Measurements from ENCODE around the gene ITFG2. TPM values are rescaled to one million over a fixed set of nuclear protein-coding genes. Genes with fewer than 3 reads are reported as not detected.
"Not testable (repeated sequence)": the region's sequence is repeated elsewhere in the genome, so short reads cannot be mapped to it uniquely, and the experiment has no call there.

ITFG2 gene
- total RNA-seq, 1 donor from 2014 or later = 21.2 TPM

DNA sequence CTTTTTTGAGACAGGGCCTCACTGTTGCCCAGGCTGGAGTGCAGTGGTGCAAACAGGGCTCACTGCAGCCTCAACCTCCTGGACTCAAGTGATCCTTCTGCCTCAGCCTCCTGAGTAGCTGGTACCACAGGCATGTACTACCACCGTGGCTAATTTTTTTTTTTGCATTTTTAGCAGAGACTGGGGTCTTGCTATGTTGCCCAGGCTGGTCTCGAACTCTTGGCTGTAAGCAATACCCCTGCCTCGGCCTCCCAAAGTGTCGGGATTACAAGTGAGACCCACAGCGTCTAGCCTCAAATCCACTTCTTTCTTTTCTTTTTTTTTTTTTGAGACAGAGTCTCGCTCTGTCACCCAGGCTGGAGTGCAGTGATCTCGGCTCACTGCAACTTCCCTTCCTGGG is 50.9 kb downstream of the ITFG2 start:
- DNase-seq (ENCODE audit: low read depth) = not testable (repeated sequence)

DNA sequence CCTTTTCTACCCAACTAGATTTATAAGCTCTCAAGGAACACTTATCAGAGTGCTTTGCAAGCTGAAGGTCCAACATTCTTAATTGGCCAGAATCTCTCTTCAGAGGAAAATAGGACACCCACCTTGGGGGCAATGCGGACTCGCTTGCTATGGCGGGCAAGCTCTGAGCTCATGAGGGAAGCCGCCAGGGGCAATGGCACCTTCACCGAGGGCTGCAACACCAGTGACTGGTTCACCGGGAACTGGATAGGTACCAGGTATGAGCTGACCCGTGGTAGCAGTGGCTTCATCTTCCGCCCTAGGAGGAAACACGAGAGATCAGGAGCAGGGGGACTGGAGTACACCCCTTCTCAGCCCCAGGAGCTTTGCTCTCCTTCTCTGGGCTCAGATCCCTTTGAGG is 51.7 kb downstream of the ITFG2 start:
- no peak for DNase-seq (ENCODE audit: low read depth)

DNA sequence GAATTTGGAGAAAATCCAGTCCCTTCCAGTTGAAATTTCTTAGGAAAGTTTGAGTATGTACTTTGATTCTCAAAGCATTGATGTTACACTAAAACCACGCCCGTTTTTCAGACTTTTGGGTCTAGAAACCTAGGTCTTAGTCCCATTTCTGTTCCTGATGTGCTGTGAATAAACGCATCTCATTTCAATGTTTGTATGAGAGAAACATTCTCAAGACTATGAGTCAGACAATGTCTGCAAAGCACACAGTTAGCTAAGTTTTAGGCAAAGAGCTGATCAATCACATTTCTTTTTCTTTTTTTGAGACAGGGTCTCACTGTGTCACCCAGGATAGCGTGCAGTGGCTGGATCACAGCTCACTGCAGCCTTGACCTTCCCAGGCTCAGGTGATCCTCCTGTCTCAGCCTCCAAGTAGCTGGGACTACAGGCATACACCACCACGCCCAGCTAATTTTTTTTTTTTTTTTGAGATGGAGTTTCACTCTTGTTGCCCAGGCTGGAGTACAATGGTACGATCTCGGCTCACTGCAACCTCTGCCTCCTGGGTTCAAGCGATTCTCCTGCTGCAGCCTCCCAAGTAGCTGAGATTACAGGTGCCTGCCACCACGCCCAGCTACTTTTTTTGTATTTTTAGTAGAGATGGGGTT is 56.6 kb downstream of the ITFG2 start:
- DNase-seq (ENCODE audit: low read depth) = peak; percentile 40

Other genes with a start within 250 kb of the ITFG2 start
- 54.2 and 87.5 TPM in 2 replicates for gene FKBP4, start 17.7 kb upstream of the ITFG2 start, total RNA-seq
- not detected in 2 replicates for gene NRIP2, start 22.4 kb downstream of the ITFG2 start, total RNA-seq
- not detected in 2 replicates for gene TEX52, start 44.4 kb downstream of the ITFG2 start, total RNA-seq
- gene FOXM1, start 64.5 kb downstream of the ITFG2 start, total RNA-seq = 0.60 and 4.9 TPM in 2 replicates
- 18.0 and 22.7 TPM in 2 replicates for gene RHNO1, start 64.6 kb downstream of the ITFG2 start, total RNA-seq
- gene TULP3, start 78.2 kb downstream of the ITFG2 start, total RNA-seq = 15.5 and 27.1 TPM in 2 replicates
- gene TEAD4, start 146.7 kb downstream of the ITFG2 start, total RNA-seq = 9.7 and 15.3 TPM in 2 replicates

Data from renal cortical epithelial cell (primary cell).